Activated CD8-positive, alpha-beta T cell treated with anti-CD3 and anti-CD28 coated beads for 36 hours (primary cell): ENCODE results near the gene PAX8. TPM values are rescaled to one million over a fixed set of nuclear protein-coding genes. Genes with fewer than 3 reads are reported as not detected.

Source experiments
- ATAC-seq: fragments of 200-7000 bp; cut with Tn5 transposase; one replicate; pipeline ENCODE4 v1.10.0; 2021; ENCODE audit warnings: mild to moderate bottlenecking, moderate library complexity
- CTCF ChIA-PET: fragments of 350-600 bp; sonication (Branson Sonifier 250); formaldehyde crosslinking; loops from one replicate; lab custom pipeline; 2021; ENCODE audit warnings: antibody characterized with exemption; lab: Charles Lee
- POLR2A ChIA-PET: fragments of 350-600 bp; sonication (Branson Sonifier 250); formaldehyde crosslinking; loops from one replicate; lab custom pipeline; 2021; ENCODE audit warnings: antibody characterized with exemption; lab: Charles Lee
- DNase-seq: peaks from one replicate; pipeline ENCODE4 v3.0.0-alpha.2; 2020
- H3K27ac Mint-ChIP-seq: one replicate; pipeline ENCODE4 v1.8.0; 2021; ENCODE audit warnings: mild to moderate bottlenecking, mixed read lengths
- H3K27me3 Mint-ChIP-seq: one replicate; pipeline ENCODE4 v1.8.0; 2021; ENCODE audit warnings: mixed read lengths
- H3K36me3 Mint-ChIP-seq: one replicate; pipeline ENCODE4 v1.8.0; 2021; ENCODE audit warnings: low read depth, mixed read lengths
- H3K4me1 Mint-ChIP-seq: one replicate; pipeline ENCODE4 v1.8.0; 2021; ENCODE audit warnings: low read depth, mixed read lengths
- H3K4me3 Mint-ChIP-seq: one replicate; pipeline ENCODE4 v1.8.0; 2021; ENCODE audit warnings: mild to moderate bottlenecking, moderate library complexity, mixed read lengths
- H3K9me3 Mint-ChIP-seq: one replicate; pipeline ENCODE4 v1.8.0; 2021; ENCODE audit warnings: mixed read lengths
- CTCF ChIP-seq: fragments of 200-600 bp; IDR thresholded peaks from one replicate; pipeline ENCODE4 v1.8.0; 2022; ENCODE audit warnings: antibody characterized with exemption, mild to moderate bottlenecking
- intact Hi-C: fragments of 100-400 bp; cut with micrococcal nuclease; formaldehyde crosslinking; loops from one replicate; pipeline ENCODE4 v1.10.0; 2022
- total RNA-seq, 2 experiments: library from RNA; stranded (reverse); gene quantifications; one replicate each; pipeline ENCODE4 v1.2.3, GENCODE V29; 2021

The PAX8 gene
- total RNA-seq, 2 experiments from 2014 or later, result 0.43 to 0.63 TPM

GRCh38 chr2:113283704-113284284 lies 5.1 kb upstream of the PAX8 start:
- peaks cover 2% of the 10 kb centered on the region for H3K27me3 Mint-ChIP-seq
- no peak overlapping the region for H3K4me3 Mint-ChIP-seq
- intact Hi-C loops, result no loop called here
- ATAC-seq, result no peak
- no peak for TF ChIP-seq CTCF
- H3K4me1 Mint-ChIP-seq, result no peaks in the 10 kb centered on the region
- POLR2A ChIA-PET, result no interaction called here
- H3K36me3 Mint-ChIP-seq, result no peaks in the 10 kb centered on the region
- H3K9me3 Mint-ChIP-seq, result no peaks in the 10 kb centered on the region
- H3K27ac Mint-ChIP-seq, result no peak overlapping the region
- no peak for DNase-seq
- CTCF ChIA-PET, result interaction anchor here (0.6 kb wide), 1 partner anchor 34 kb away, joined by 3 read pairs; no protein-coding TSS in a partner anchor

GRCh38 chr2:113282747-113283533 lies 4.2 kb upstream of the PAX8 start:
- no peak for DNase-seq
- no peak for ATAC-seq
- Mint-ChIP-seq H3K27ac (no peak overlapping the region), H3K36me3 (no peaks in the 10 kb centered on the region), H3K4me3 (no peak overlapping the region), H3K27me3 (peaks cover 6% of the 10 kb centered on the region), H3K9me3 (no peaks in the 10 kb centered on the region), H3K4me1 (no peaks in the 10 kb centered on the region)
- intact Hi-C loops, result no loop called here
- ChIA-PET CTCF (interaction anchor here (0.6 to 1.0 kb wide), 2 partner anchors 33 to 34 kb away, joined by 3 read pairs; no protein-coding TSS in a partner anchor), POLR2A (no interaction called here)
- TF ChIP-seq CTCF, result no peak

GRCh38 chr2:113281910-113282746 lies 3.4 kb upstream of the PAX8 start:
- no peak overlapping the region for H3K27ac Mint-ChIP-seq
- no peaks in the 10 kb centered on the region for H3K9me3 Mint-ChIP-seq
- DNase-seq, result no peak
- no peak for TF ChIP-seq CTCF
- peaks cover 12% of the 10 kb centered on the region for H3K27me3 Mint-ChIP-seq
- no peak for ATAC-seq
- CTCF ChIA-PET, result interaction anchor here (1.0 to 1.2 kb wide), 2 partner anchors 9 to 33 kb away, joined by 3 to 6 read pairs; no protein-coding TSS in a partner anchor
- H3K4me3 Mint-ChIP-seq, result no peak overlapping the region
- no peaks in the 10 kb centered on the region for H3K36me3 Mint-ChIP-seq
- H3K4me1 Mint-ChIP-seq, result peaks cover 2% of the 10 kb centered on the region
- POLR2A ChIA-PET, result no interaction called here
- intact Hi-C loops, result no loop called here

GRCh38 chr2:113278073-113278741 lies 514 bp downstream of the PAX8 start:
- TF ChIP-seq CTCF, result no peak
- Mint-ChIP-seq H3K27ac (no peak overlapping the region), H3K27me3 (peaks cover 48% of the 10 kb centered on the region), H3K36me3 (no peaks in the 10 kb centered on the region), H3K9me3 (no peaks in the 10 kb centered on the region), H3K4me3 (no peak overlapping the region), H3K4me1 (peaks cover 13% of the 10 kb centered on the region)
- ChIA-PET CTCF (interaction anchor here (1.1 to 1.4 kb wide), 3 partner anchors 19 to 74 kb away, joined by 3 read pairs; no protein-coding TSS in a partner anchor), POLR2A (interaction anchor here (1.1 kb wide), 2 partner anchors 11 to 112 kb away, joined by 3 to 4 read pairs; no protein-coding TSS in a partner anchor)
- ATAC-seq (no peak), DNase-seq (no peak)
- intact Hi-C loops, result no loop called here
